GM12878 (cell line): ENCODE data around the gene DLEC1. TPM values are rescaled to one million over a fixed set of nuclear protein-coding genes. Genes with fewer than 3 reads are reported as not detected.

Source experiments
- BHLHE40 ChIP-seq, 2 experiments: fragments of 450-650 bp in 1 of 2; IDR thresholded peaks; 2 replicates each; pipeline ENCODE4 v1.6.1; 2011 to 2017; ENCODE audit warnings: low read depth in 2 of 2, borderline replicate concordance in 1 of 2, improper control_type of control experiment in 1 of 2, low read length in 1 of 2, mild to moderate bottlenecking in 1 of 2
- BRCA1 ChIP-seq: IDR thresholded peaks from 2 replicates; pipeline ENCODE4 v1.6.1; 2011; ENCODE audit warnings: low read depth, low read length, improper control_type of control experiment
- IKZF1 ChIP-seq: fragments of 450-650 bp; conservative IDR thresholded peaks from 2 replicates; pipeline ENCODE4 v1.6.1; 2017; ENCODE audit warnings: antibody characterized with exemption, mild to moderate bottlenecking
- MYB ChIP-seq: fragments of 150-350 bp; IDR thresholded peaks from 2 replicates; pipeline ENCODE4 v1.6.1; 2014; ENCODE audit warnings: mild to moderate bottlenecking, low read depth, low read length, borderline replicate concordance
- NBN ChIP-seq: fragments of 450-650 bp; IDR thresholded peaks from 2 replicates; pipeline ENCODE4 v1.6.1; 2016
- NR2C2 ChIP-seq: IDR thresholded peaks from 2 replicates; pipeline ENCODE4 v1.6.1; 2011; ENCODE audit warnings: borderline replicate concordance, low read depth; ENCODE audit not compliant: control insufficient read depth, insufficient read length
- SMAD1 ChIP-seq: fragments of 450-650 bp; IDR thresholded peaks from 2 replicates; pipeline ENCODE4 v1.6.1; 2018; ENCODE audit warnings: mild to moderate bottlenecking, low read depth; ENCODE audit not compliant: partially characterized antibody
- SMARCA5 ChIP-seq: fragments of 450-650 bp; IDR thresholded peaks from 2 replicates; pipeline ENCODE4 v1.6.1; 2017; ENCODE audit warnings: mild to moderate bottlenecking
- ZNF24 ChIP-seq: fragments of 450-650 bp; IDR thresholded peaks from 2 replicates; pipeline ENCODE4 v1.6.1; 2017; ENCODE audit warnings: antibody characterized with exemption, mild to moderate bottlenecking
- polyA plus RNA-seq, 11 experiments: library from polyadenylated mRNA; depleted of rRNA in 4 of 11; unstranded in 6 of 11; stranded (reverse) in 5 of 11; fragments of >200 nt; fragmentation: Nextera tagmentation in 4 of 11; fragmentation: Illumina TruSeq in 1 of 11; extraction: Ambion mirVana in 4 of 11; extraction: Trizol in 1 of 11; gene quantifications; 1 replicate in 1 of 11; 2 replicates in 10 of 11; pipeline versions ENCODE4 v1.2.1 to v1.2.3, GENCODE V29; 2011 to 2016; ENCODE audit warnings: inconsistent platforms in 2 of 11, missing spikeins in 2 of 11, low read depth in 1 of 11
- total RNA-seq, 4 experiments: library from RNA; depleted of rRNA in 3 of 4; stranded (reverse); fragments of >200 nt in 3 of 4; fragmentation: Illumina TruSeq in 1 of 4; extraction: Trizol in 1 of 4; gene quantifications; 2 replicates each; pipeline versions ENCODE4 v1.2.1 to v1.2.3, GENCODE V29; 2013 to 2021
- TF ChIP-seq, protein P1 (sequence below): fragments of 450-650 bp; IDR thresholded peaks from 2 replicates; pipeline ENCODE4 v1.6.1; 2017; ENCODE audit warnings: mild to moderate bottlenecking, moderate library complexity

DLEC1 gene
- total and polyA plus RNA-seq, 10 of the 15 experiments (the other 5 are each of a cell fraction or from before 2014, with no cell fraction given) = 0.03 to 0.29 (median 0.07) TPM; not detected in 3

DNA sequence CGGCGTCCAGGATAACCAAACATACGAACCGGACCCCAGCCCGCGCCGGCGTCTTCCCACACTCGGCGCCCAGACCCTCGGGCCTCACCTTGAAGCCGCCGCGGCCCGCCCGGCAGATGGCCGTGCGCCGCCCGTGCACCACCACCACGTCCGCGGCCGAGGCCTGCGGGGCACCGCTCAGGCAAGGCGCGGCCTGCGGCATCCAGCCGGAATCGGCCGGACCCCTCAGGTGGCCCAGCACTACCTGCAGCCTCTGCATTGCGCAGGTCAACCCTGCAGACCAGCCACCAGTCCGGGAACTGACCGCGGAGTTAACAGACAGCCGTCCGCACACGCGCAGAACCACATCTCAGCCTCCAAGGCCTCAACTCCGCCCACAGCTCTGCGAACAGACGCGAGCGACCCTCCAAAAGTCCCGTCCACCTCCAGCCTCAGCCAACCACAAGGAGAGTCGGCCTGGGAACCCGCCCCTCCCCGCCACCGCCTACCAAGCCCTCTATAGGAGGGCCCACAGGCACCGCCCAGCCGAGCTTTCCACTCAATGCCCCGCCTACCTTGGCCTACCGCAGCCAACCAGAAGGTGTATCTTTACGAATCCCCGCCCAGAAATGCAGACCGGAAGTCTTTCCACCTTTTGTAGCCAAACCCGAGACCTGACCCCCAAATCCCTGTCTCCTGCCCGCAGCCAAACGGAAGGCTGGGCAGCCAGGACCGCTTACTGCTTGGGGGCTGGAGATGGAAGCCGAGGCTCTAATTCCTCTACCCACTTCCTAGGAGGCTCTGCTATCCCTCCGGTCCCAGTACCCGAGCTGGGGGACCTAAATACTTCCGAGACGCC lies 98.0 kb downstream of the DLEC1 start, which contains the start of gene ACAA1 (continued):
- TF ChIP-seq, protein P1, sequence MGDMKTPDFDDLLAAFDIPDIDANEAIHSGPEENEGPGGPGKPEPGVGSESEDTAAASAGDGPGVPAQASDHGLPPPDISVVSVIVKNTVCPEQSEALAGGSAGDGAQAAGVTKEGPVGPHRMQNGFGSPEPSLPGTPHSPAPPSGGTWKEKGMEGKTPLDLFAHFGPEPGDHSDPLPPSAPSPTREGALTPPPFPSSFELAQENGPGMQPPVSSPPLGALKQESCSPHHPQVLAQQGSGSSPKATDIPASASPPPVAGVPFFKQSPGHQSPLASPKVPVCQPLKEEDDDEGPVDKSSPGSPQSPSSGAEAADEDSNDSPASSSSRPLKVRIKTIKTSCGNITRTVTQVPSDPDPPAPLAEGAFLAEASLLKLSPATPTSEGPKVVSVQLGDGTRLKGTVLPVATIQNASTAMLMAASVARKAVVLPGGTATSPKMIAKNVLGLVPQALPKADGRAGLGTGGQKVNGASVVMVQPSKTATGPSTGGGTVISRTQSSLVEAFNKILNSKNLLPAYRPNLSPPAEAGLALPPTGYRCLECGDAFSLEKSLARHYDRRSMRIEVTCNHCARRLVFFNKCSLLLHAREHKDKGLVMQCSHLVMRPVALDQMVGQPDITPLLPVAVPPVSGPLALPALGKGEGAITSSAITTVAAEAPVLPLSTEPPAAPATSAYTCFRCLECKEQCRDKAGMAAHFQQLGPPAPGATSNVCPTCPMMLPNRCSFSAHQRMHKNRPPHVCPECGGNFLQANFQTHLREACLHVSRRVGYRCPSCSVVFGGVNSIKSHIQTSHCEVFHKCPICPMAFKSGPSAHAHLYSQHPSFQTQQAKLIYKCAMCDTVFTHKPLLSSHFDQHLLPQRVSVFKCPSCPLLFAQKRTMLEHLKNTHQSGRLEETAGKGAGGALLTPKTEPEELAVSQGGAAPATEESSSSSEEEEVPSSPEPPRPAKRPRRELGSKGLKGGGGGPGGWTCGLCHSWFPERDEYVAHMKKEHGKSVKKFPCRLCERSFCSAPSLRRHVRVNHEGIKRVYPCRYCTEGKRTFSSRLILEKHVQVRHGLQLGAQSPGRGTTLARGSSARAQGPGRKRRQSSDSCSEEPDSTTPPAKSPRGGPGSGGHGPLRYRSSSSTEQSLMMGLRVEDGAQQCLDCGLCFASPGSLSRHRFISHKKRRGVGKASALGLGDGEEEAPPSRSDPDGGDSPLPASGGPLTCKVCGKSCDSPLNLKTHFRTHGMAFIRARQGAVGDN = 0 out of 2 replicates have a peak, but pooled peaks have one; percentile 41
- TF ChIP-seq BRCA1 (no peak), IKZF1 (peak; percentile 44), SMARCA5 (peak; percentile 17; the same call in 1 of the 2 replicates), ZNF24 (no peak), NR2C2 (no peak), SMAD1 (peak; percentile 52), MYB (no peak), BHLHE40 (IDR thresholded peaks at IDR 0.05; ENCODE audit: borderline replicate concordance in 1 of 2, low read depth in 2 of 2, low read length in 1 of 2) (peak in 1 of 2 experiments; percentile 82; a peak in 2 of 4 replicates), NBN (no peak)
